ENCODE measurements around the gene TTC13. TPM values are rescaled to one million over a fixed set of nuclear protein-coding genes. Genes with fewer than 3 reads are reported as not detected.

TTC13 gene
- total and polyA plus RNA-seq, 2 of the 13 experiments (the other 11 are each of a cell fraction or from before 2014, with no cell fraction given): 5.8 to 15.9 TPM

GRCh38 chr1:230919207-230919606, 59.5 kb downstream of the TTC13 start:
- Histone ChIP-seq H3K4me1 (ENCODE audit: insufficient read depth, low read length) (no peaks in the 10 kb centered on the region), H3K4me2 (ENCODE audit: low read depth, low read length) (no peak overlapping the region), H3K27me3 (ENCODE audit: control insufficient read depth in 1 of 2, insufficient read depth in 2 of 2, low read length in 2 of 2) (no peaks in the 10 kb centered on the region), H3K79me2 (ENCODE audit: insufficient read depth, low read length) (no peaks in the 10 kb centered on the region), H2AFZ (ENCODE audit: low read length) (no peak overlapping the region), H3K4me3 (replicated peaks in 1 of 3; ENCODE audit: insufficient read depth in 1 of 3, low read depth in 2 of 3, low read length in 3 of 3) (no peak overlapping the region), H3K9ac (ENCODE audit: insufficient read depth, low read depth, low read length) (no peak overlapping the region), H4K20me1 (ENCODE audit: insufficient read depth, low read length) (no peaks in the 10 kb centered on the region), H3K36me3 (replicated peaks in 1 of 2; ENCODE audit: control insufficient read depth in 1 of 2, insufficient read depth in 2 of 2, low read length in 2 of 2) (peaks cover 0 to 27% of the 10 kb centered on the region in 2 experiments; a peak in 3 of 5 replicates), H3K27ac (ENCODE audit: extremely low read length, insufficient read depth, low read length) (no peak overlapping the region), H3K9me3 (ENCODE audit: low read length) (no peaks in the 10 kb centered on the region)
- 70% methylated on average over 4 of the region's 4 CpGs for WGBS (ENCODE audit: low lambda C conversion rate)
- POLR2A ChIA-PET: no interaction called here
- CTCF ChIA-PET (ENCODE audit: low intra/inter-chr PET ratio, low total read pairs): no interaction called here
- in situ Hi-C loops (cut with HindIII; ENCODE audit: extremely low pct_ligation_motif_present, low pct_unique_long_range_greater_than_20kb): no loop called here
- FAIRE-seq (no peak), DNase-seq (ENCODE audit: low spot score) (no peak), ATAC-seq (no peak)
- BruUV-seq (replicated peaks): no TSS peak
- intact Hi-C loops (cut with micrococcal nuclease; ENCODE audit: unreplicated experiment): loop anchor here (5.0 kb wide), 1 partner anchor 293 kb away; no protein-coding TSS in a partner anchor
- no peak for TF ChIP-seq ZNF512 (CRISPR knock-in tag; IDR thresholded peaks at IDR 0.05)
- TF ChIP-seq CREBL2 (CRISPR knock-in tag; IDR thresholded peaks at IDR 0.05; ENCODE audit: borderline replicate concordance): no peak
- TF ChIP-seq ZNF256 (CRISPR knock-in tag; conservative IDR thresholded peaks at IDR 0.05): no peak
- TF ChIP-seq DZIP1 (CRISPR knock-in tag; IDR thresholded peaks at IDR 0.05): no peak
- TF ChIP-seq MTA3 (CRISPR knock-in tag; IDR thresholded peaks at IDR 0.05): no peak
- no peak for TF ChIP-seq SETDB1 (CRISPR knock-in tag; IDR thresholded peaks at IDR 0.05; ENCODE audit: borderline replicate concordance)
- TF ChIP-seq ZNF670 (CRISPR knock-in tag; IDR thresholded peaks at IDR 0.05; ENCODE audit: borderline replicate concordance): no peak
